K562 (cell line): Measurements from ENCODE around the gene ATP5MK. TPM values are rescaled to one million over a fixed set of nuclear protein-coding genes. Genes with fewer than 3 reads are reported as not detected.

ENCODE experiments used
- DPF2 ChIP-seq: fragments of 450-650 bp; IDR thresholded peaks from 2 replicates; pipeline ENCODE4 v1.6.1; 2016
- MAFF ChIP-seq: IDR thresholded peaks from 2 replicates; pipeline ENCODE4 v1.6.1; 2012; ENCODE audit warnings: low read length, improper control_type of control experiment
- RAD51 ChIP-seq: fragments of 450-650 bp; IDR thresholded peaks from 2 replicates; pipeline ENCODE4 v1.7.1; 2016; ENCODE audit warnings: low read depth, mild to moderate bottlenecking, borderline replicate concordance
- SMAD3 ChIP-seq: fragments of 450-650 bp; formaldehyde crosslinking; conservative IDR thresholded peaks from 2 replicates; pipeline ENCODE4 v1.4.0; 2020; ENCODE audit warnings: mild to moderate bottlenecking
- SMARCE1 ChIP-seq: fragments of 450-650 bp; IDR thresholded peaks from 2 replicates; pipeline ENCODE4 v1.7.1; 2016; ENCODE audit warnings: mild to moderate bottlenecking
- SRSF1 ChIP-seq: fragments of 200-400 bp; formaldehyde crosslinking; IDR thresholded peaks from 2 replicates; pipeline ENCODE4 v1.6.1; 2017; ENCODE audit warnings: mild to moderate bottlenecking, low read depth, low read length, moderate library complexity
- TAL1 ChIP-seq: fragments of 450-650 bp; IDR thresholded peaks from 2 replicates; pipeline ENCODE4 v1.6.1; 2016; ENCODE audit warnings: mild to moderate bottlenecking
- ZFP91 ChIP-seq: sonication (generic); formaldehyde crosslinking; IDR thresholded peaks from 2 replicates; pipeline ENCODE4 v1.8.0; 2022; ENCODE audit warnings: mild to moderate bottlenecking, missing genetic modification reagents
- polyA plus RNA-seq, 8 experiments: library from polyadenylated mRNA; depleted of rRNA in 4 of 8; stranded (reverse) in 5 of 8; unstranded in 3 of 8; fragments of >200 nt; fragmentation: Nextera tagmentation in 2 of 8; fragmentation: Illumina TruSeq in 1 of 8; extraction: Ambion mirVana in 2 of 8; extraction: Trizol in 1 of 8; gene quantifications; 2 replicates each; pipeline versions ENCODE4 v1.2.1 to v1.2.3, GENCODE V29; 2011 to 2014; ENCODE audit warnings: inconsistent platforms in 1 of 8, missing spikeins in 1 of 8
- total RNA-seq, 7 experiments: library from RNA; depleted of rRNA in 6 of 7; stranded (reverse); fragments of >200 nt in 6 of 7; fragmentation: Illumina TruSeq in 2 of 7; extraction: Trizol in 2 of 7; gene quantifications; 2 replicates each; pipeline versions ENCODE4 v1.2.1 to v1.2.3, GENCODE V29; 2011 to 2021; ENCODE audit warnings: low replicate concordance in 1 of 7
- TF ChIP-seq, protein P1 (sequence below): fragments of 200-600 bp; sonication (generic); IDR thresholded peaks from one replicate; pipeline ENCODE4 v1.6.1; 2012; ENCODE audit warnings: mild to moderate bottlenecking, low read depth, low read length, inconsistent platforms
- TF ChIP-seq, protein P2 (sequence below): fragments of 450-650 bp; formaldehyde crosslinking; IDR thresholded peaks from 2 replicates; pipeline ENCODE4 v1.4.0; 2020; ENCODE audit warnings: mild to moderate bottlenecking, moderate library complexity
- TF ChIP-seq, protein P3 (sequence below): fragments of 250-450 bp; sonication (Bioruptor Pico); IDR thresholded peaks from 2 replicates; pipeline ENCODE4 v1.9.0; 2021; ENCODE audit warnings: mild to moderate bottlenecking, inconsistent platforms

Gene ATP5MK
- total and polyA plus RNA-seq, 9 of the 15 experiments (the other 6 are each of a cell fraction or from before 2014, with no cell fraction given): 182 to 1,810 (median 741) TPM

GRCh38 chr10:103367782-103368518 lies 28.3 kb downstream of the ATP5MK start, which contains the start of gene TAF5 (continued):
- TF ChIP-seq, protein P1, sequence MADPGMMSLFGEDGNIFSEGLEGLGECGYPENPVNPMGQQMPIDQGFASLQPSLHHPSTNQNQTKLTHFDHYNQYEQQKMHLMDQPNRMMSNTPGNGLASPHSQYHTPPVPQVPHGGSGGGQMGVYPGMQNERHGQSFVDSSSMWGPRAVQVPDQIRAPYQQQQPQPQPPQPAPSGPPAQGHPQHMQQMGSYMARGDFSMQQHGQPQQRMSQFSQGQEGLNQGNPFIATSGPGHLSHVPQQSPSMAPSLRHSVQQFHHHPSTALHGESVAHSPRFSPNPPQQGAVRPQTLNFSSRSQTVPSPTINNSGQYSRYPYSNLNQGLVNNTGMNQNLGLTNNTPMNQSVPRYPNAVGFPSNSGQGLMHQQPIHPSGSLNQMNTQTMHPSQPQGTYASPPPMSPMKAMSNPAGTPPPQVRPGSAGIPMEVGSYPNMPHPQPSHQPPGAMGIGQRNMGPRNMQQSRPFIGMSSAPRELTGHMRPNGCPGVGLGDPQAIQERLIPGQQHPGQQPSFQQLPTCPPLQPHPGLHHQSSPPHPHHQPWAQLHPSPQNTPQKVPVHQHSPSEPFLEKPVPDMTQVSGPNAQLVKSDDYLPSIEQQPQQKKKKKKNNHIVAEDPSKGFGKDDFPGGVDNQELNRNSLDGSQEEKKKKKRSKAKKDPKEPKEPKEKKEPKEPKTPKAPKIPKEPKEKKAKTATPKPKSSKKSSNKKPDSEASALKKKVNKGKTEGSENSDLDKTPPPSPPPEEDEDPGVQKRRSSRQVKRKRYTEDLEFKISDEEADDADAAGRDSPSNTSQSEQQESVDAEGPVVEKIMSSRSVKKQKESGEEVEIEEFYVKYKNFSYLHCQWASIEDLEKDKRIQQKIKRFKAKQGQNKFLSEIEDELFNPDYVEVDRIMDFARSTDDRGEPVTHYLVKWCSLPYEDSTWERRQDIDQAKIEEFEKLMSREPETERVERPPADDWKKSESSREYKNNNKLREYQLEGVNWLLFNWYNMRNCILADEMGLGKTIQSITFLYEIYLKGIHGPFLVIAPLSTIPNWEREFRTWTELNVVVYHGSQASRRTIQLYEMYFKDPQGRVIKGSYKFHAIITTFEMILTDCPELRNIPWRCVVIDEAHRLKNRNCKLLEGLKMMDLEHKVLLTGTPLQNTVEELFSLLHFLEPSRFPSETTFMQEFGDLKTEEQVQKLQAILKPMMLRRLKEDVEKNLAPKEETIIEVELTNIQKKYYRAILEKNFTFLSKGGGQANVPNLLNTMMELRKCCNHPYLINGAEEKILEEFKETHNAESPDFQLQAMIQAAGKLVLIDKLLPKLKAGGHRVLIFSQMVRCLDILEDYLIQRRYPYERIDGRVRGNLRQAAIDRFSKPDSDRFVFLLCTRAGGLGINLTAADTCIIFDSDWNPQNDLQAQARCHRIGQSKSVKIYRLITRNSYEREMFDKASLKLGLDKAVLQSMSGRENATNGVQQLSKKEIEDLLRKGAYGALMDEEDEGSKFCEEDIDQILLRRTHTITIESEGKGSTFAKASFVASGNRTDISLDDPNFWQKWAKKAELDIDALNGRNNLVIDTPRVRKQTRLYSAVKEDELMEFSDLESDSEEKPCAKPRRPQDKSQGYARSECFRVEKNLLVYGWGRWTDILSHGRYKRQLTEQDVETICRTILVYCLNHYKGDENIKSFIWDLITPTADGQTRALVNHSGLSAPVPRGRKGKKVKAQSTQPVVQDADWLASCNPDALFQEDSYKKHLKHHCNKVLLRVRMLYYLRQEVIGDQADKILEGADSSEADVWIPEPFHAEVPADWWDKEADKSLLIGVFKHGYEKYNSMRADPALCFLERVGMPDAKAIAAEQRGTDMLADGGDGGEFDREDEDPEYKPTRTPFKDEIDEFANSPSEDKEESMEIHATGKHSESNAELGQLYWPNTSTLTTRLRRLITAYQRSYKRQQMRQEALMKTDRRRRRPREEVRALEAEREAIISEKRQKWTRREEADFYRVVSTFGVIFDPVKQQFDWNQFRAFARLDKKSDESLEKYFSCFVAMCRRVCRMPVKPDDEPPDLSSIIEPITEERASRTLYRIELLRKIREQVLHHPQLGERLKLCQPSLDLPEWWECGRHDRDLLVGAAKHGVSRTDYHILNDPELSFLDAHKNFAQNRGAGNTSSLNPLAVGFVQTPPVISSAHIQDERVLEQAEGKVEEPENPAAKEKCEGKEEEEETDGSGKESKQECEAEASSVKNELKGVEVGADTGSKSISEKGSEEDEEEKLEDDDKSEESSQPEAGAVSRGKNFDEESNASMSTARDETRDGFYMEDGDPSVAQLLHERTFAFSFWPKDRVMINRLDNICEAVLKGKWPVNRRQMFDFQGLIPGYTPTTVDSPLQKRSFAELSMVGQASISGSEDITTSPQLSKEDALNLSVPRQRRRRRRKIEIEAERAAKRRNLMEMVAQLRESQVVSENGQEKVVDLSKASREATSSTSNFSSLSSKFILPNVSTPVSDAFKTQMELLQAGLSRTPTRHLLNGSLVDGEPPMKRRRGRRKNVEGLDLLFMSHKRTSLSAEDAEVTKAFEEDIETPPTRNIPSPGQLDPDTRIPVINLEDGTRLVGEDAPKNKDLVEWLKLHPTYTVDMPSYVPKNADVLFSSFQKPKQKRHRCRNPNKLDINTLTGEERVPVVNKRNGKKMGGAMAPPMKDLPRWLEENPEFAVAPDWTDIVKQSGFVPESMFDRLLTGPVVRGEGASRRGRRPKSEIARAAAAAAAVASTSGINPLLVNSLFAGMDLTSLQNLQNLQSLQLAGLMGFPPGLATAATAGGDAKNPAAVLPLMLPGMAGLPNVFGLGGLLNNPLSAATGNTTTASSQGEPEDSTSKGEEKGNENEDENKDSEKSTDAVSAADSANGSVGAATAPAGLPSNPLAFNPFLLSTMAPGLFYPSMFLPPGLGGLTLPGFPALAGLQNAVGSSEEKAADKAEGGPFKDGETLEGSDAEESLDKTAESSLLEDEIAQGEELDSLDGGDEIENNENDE: no peak
- TF ChIP-seq RAD51: no peak
- TF ChIP-seq, protein P2, sequence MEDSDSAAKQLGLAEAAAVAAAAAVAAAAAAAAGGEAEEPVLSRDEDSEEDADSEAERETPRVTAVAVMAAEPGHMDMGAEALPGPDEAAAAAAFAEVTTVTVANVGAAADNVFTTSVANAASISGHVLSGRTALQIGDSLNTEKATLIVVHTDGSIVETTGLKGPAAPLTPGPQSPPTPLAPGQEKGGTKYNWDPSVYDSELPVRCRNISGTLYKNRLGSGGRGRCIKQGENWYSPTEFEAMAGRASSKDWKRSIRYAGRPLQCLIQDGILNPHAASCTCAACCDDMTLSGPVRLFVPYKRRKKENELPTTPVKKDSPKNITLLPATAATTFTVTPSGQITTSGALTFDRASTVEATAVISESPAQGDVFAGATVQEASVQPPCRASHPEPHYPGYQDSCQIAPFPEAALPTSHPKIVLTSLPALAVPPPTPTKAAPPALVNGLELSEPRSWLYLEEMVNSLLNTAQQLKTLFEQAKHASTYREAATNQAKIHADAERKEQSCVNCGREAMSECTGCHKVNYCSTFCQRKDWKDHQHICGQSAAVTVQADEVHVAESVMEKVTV: no peak
- no peak for TF ChIP-seq MAFF
- TF ChIP-seq SMARCE1: no peak
- TF ChIP-seq DPF2: no peak
- TF ChIP-seq SRSF1: no peak
- no peak for TF ChIP-seq SMAD3 (CRISPR knock-in tag)
- TF ChIP-seq ZFP91: no peak
- TF ChIP-seq, protein P3, sequence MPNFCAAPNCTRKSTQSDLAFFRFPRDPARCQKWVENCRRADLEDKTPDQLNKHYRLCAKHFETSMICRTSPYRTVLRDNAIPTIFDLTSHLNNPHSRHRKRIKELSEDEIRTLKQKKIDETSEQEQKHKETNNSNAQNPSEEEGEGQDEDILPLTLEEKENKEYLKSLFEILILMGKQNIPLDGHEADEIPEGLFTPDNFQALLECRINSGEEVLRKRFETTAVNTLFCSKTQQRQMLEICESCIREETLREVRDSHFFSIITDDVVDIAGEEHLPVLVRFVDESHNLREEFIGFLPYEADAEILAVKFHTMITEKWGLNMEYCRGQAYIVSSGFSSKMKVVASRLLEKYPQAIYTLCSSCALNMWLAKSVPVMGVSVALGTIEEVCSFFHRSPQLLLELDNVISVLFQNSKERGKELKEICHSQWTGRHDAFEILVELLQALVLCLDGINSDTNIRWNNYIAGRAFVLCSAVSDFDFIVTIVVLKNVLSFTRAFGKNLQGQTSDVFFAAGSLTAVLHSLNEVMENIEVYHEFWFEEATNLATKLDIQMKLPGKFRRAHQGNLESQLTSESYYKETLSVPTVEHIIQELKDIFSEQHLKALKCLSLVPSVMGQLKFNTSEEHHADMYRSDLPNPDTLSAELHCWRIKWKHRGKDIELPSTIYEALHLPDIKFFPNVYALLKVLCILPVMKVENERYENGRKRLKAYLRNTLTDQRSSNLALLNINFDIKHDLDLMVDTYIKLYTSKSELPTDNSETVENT (CRISPR knock-in tag): 0 out of 2 replicates have a peak, but pooled peaks have one; percentile 76
- no peak for TF ChIP-seq TAL1
